GDM1 (cell line): ENCODE results near the gene DHRS3.
"Not testable (repeated sequence)": the region's sequence is repeated elsewhere in the genome, so short reads cannot be mapped to it uniquely, and the experiment has no call there.

Experiments
- DNase-seq: peaks from one replicate; lab custom pipeline; 2025; lab: John Stamatoyannopoulos, UW

Gene DHRS3

GRCh38 chr1:12617901-12618660, at the start of gene DHRS3:
Gene DHRS3, minus strand, starts transcription at chr1:12618210. Its CDS starts 862 bp downstream, at chr1:12617348.
- DNase-seq = peak; percentile 72

GRCh38 chr1:12666141-12666735, 48.2 kb upstream of the DHRS3 start:
- no peak for DNase-seq

- DNase-seq = no peak
These were observed 47.5 kb upstream of the DHRS3 start for GRCh38 chr1:12665511-12665910.

- no peak for DNase-seq
These were observed 44.5 kb upstream of the DHRS3 start for GRCh38 chr1:12662556-12662955.

- DNase-seq = no peak
These were observed 43.7 kb upstream of the DHRS3 start for GRCh38 chr1:12661606-12662219.

GRCh38 chr1:12658531-12659453, 40.8 kb upstream of the DHRS3 start:
- peak; percentile 33 for DNase-seq

- DNase-seq = not testable (repeated sequence)
These were observed 40.0 kb upstream of the DHRS3 start for GRCh38 chr1:12657885-12658512.

GRCh38 chr1:12657060-12657884, 39.3 kb upstream of the DHRS3 start:
- no peak for DNase-seq

GRCh38 chr1:12656575-12656974, 38.6 kb upstream of the DHRS3 start:
- no peak for DNase-seq

GRCh38 chr1:12654657-12655056, 36.6 kb upstream of the DHRS3 start:
- no peak for DNase-seq

GRCh38 chr1:12654004-12654567, 36.1 kb upstream of the DHRS3 start:
- DNase-seq = no peak

GRCh38 chr1:12649971-12650421, 32.0 kb upstream of the DHRS3 start:
- DNase-seq = no peak

GRCh38 chr1:12648741-12649140, 30.7 kb upstream of the DHRS3 start:
- no peak for DNase-seq

- not testable (repeated sequence) for DNase-seq
These were observed 27.4 kb upstream of the DHRS3 start for GRCh38 chr1:12645401-12645800.

- no peak for DNase-seq
These were observed 26.8 kb upstream of the DHRS3 start for GRCh38 chr1:12644829-12645228.

GRCh38 chr1:12644237-12644636, 26.2 kb upstream of the DHRS3 start:
- DNase-seq = no peak

- no peak for DNase-seq
These were observed 25.8 kb upstream of the DHRS3 start, which contains the start of gene AADACL4 for GRCh38 chr1:12643785-12644184. Gene AADACL4, plus strand, starts transcription at chr1:12644085. Its CDS starts 462 bp downstream, at chr1:12644547.

GRCh38 chr1:12643079-12643478, 25.1 kb upstream of the DHRS3 start:
- DNase-seq = no peak

GRCh38 chr1:12640958-12641272, 22.9 kb upstream of the DHRS3 start:
- no peak for DNase-seq

- no peak for DNase-seq
These were observed 22.4 kb upstream of the DHRS3 start for GRCh38 chr1:12640237-12640957.
